OCI-LY1 (cell line): Measurements from ENCODE around the gene TNNT1.

Source experiments
- CTCF ChIP-seq: fragments of 200-600 bp; sonication (generic), shearing (Covaris generic); IDR thresholded peaks from 2 replicates; pipeline ENCODE4 v1.5.1; 2017; ENCODE audit warnings: mild to moderate bottlenecking, antibody characterized with exemption, low read length, moderate library complexity, mixed read lengths
- EZH2 ChIP-seq: fragments of 200-600 bp; sonication (generic), shearing (Covaris generic); IDR thresholded peaks from 2 replicates; pipeline ENCODE4 v1.8.0; 2017; ENCODE audit warnings: borderline replicate concordance, mixed run types, mild to moderate bottlenecking, antibody characterized with exemption, low read length, moderate library complexity, mixed read lengths

GRCh38 chr19:55090564-55090963 lies 58.4 kb downstream of the TNNT1 start:
- TF ChIP-seq CTCF = no peak
- no peak for TF ChIP-seq EZH2
